Endothelial cell of umbilical vein (primary cell): ENCODE results near the gene STAB1. TPM values are rescaled to one million over a fixed set of nuclear protein-coding genes. Genes with fewer than 3 reads are reported as not detected.

Experiments used
- BruUV-seq: library from RNA; stranded (reverse); fragments of 400-500 nt; replicated peaks from 2 replicates; lab custom pipeline; 2021; lab: Mats Ljungman, UMichigan
- CTCF ChIA-PET: fragments of 300-600, 350-600 bp; sonication (Branson Sonifier 250); formaldehyde crosslinking; loops from one replicate; lab custom pipeline; 2021; ENCODE audit warnings: antibody characterized with exemption, inconsistent platforms; lab: Charles Lee
- POLR2A ChIA-PET: fragments of 300-600, 350-600 bp; sonication (Branson Sonifier 250); formaldehyde crosslinking; loops from one replicate; lab custom pipeline; 2021; ENCODE audit warnings: antibody characterized with exemption, inconsistent platforms; lab: Charles Lee
- DNase-seq: peaks from one replicate; pipeline ENCODE4 v3.0.0-alpha.2; 2011; ENCODE audit warnings: low read depth, low spot score
- FAIRE-seq: peaks from 2 replicates; lab custom pipeline; 2011; peaks lifted over from hg19 to GRCh38; lab: Jason Lieb, UNC
- H2AFZ ChIP-seq: 2 replicates; pipeline ENCODE4 v1.6.0; 2012; ENCODE audit warnings: low read depth, low read length, control low read depth, inconsistent platforms
- H3K27ac ChIP-seq: 2 replicates; pipeline ENCODE4 v1.5.1; 2011; ENCODE audit warnings: low read depth, mild to moderate bottlenecking, control low read depth, low read length, moderate library complexity; ENCODE audit not compliant: insufficient read depth
- H3K27me3 ChIP-seq, 2 experiments: 2 replicates each; pipeline versions ENCODE4 v1.6.0 to v1.6.1; 2011; ENCODE audit warnings: low read length in 2 of 2, mixed read lengths in 1 of 2; ENCODE audit not compliant: control insufficient read depth in 2 of 2, insufficient read depth in 2 of 2
- H3K36me3 ChIP-seq, 2 experiments: 2 replicates in 1 of 2; 3 replicates in 1 of 2; pipeline ENCODE4 v1.5.1; 2011; ENCODE audit warnings: low read length in 2 of 2, mild to moderate bottlenecking in 1 of 2, moderate library complexity in 1 of 2; ENCODE audit not compliant: control insufficient read depth in 2 of 2, insufficient read depth in 2 of 2; ENCODE audit errors: extremely low read depth in 1 of 2
- H3K4me1 ChIP-seq: 3 replicates; pipeline ENCODE4 v1.5.1; 2011; ENCODE audit warnings: mild to moderate bottlenecking, low read length; ENCODE audit not compliant: control insufficient read depth, insufficient read depth; ENCODE audit errors: extremely low read depth
- H3K4me2 ChIP-seq: 2 replicates; pipeline ENCODE4 v1.6.1; 2011; ENCODE audit warnings: low read length, control low read depth, mixed read lengths; ENCODE audit not compliant: insufficient read depth
- H3K4me3 ChIP-seq, 3 experiments: fragments of 200-600 bp in 1 of 3; sonication (generic), shearing (Covaris generic) in 1 of 3; replicated peaks in 1 of 3; 2 replicates each; pipeline ENCODE4 v1.5.1; 2011 to 2016; ENCODE audit warnings: control low read depth in 3 of 3, low read length in 3 of 3, mild to moderate bottlenecking in 2 of 3, inconsistent platforms in 1 of 3, low read depth in 1 of 3, moderate library complexity in 1 of 3; ENCODE audit not compliant: insufficient read depth in 1 of 3
- H3K79me2 ChIP-seq: 2 replicates; pipeline ENCODE4 v1.6.0; 2012; ENCODE audit warnings: low read length, inconsistent platforms; ENCODE audit not compliant: control insufficient read depth, insufficient read depth
- H3K9ac ChIP-seq: replicated peaks from 2 replicates; pipeline ENCODE3; 2011; ENCODE audit warnings: low read length, control low read depth; ENCODE audit not compliant: insufficient read depth; ENCODE audit errors: extremely low read depth
- H3K9me1 ChIP-seq: replicated peaks from 3 replicates; pipeline ENCODE4 v1.6.0; 2011; ENCODE audit warnings: mild to moderate bottlenecking, low read length; ENCODE audit not compliant: control insufficient read depth, insufficient read depth; ENCODE audit errors: extremely low read depth
- H3K9me3 ChIP-seq: replicated peaks from 2 replicates; pipeline ENCODE4 v1.5.1; 2012; ENCODE audit warnings: low read length, inconsistent platforms; ENCODE audit not compliant: control insufficient read depth, insufficient read depth
- H4K20me1 ChIP-seq: replicated peaks from 2 replicates; pipeline ENCODE3; 2011; ENCODE audit warnings: mild to moderate bottlenecking, low read length; ENCODE audit not compliant: control insufficient read depth, insufficient read depth; ENCODE audit errors: extremely low read depth
- CTCF ChIP-seq, 2 donors: IDR thresholded peaks; 1 replicate in 1 of 2; 2 replicates in 1 of 2; pipeline ENCODE4 v1.5.1; 2011; ENCODE audit warnings: low read length in 2 of 2, mild to moderate bottlenecking in 2 of 2, moderate library complexity in 2 of 2, control low read depth in 1 of 2, inconsistent platforms in 1 of 2, low read depth in 1 of 2; ENCODE audit not compliant: insufficient read depth in 1 of 2; ENCODE audit errors: extremely low read depth in 1 of 2
- EZH2 ChIP-seq: IDR thresholded peaks from 2 replicates; pipeline ENCODE4 v1.6.1; 2012; ENCODE audit warnings: borderline replicate concordance, low read depth, mild to moderate bottlenecking, moderate library complexity, low read length, inconsistent platforms; ENCODE audit not compliant: severe bottlenecking
- FOS ChIP-seq: IDR thresholded peaks from 2 replicates; pipeline ENCODE4 v1.6.1; 2011; ENCODE audit warnings: mild to moderate bottlenecking, low read length, moderate library complexity, borderline replicate concordance; ENCODE audit not compliant: insufficient read depth
- JUN ChIP-seq: IDR thresholded peaks from 2 replicates; pipeline ENCODE4 v1.6.1; 2011; ENCODE audit warnings: borderline replicate concordance, low read depth; ENCODE audit not compliant: insufficient read length, insufficient read depth
- MAX ChIP-seq: IDR thresholded peaks from 2 replicates; pipeline ENCODE4 v1.6.1; 2011; ENCODE audit not compliant: insufficient read depth, insufficient read length
- MYC ChIP-seq: IDR thresholded peaks from one replicate; pipeline ENCODE4 v1.6.1; 2011; ENCODE audit warnings: mild to moderate bottlenecking, low read depth, low read length
- POLR2A ChIP-seq: IDR thresholded peaks from 2 replicates; pipeline ENCODE4 v1.6.1; 2012; ENCODE audit warnings: low read depth, mild to moderate bottlenecking, control low read depth, low read length
- POLR2AphosphoS5 ChIP-seq: IDR thresholded peaks from 2 replicates; pipeline ENCODE4 v1.6.1; 2012; ENCODE audit warnings: low read depth, mild to moderate bottlenecking, control low read depth, low read length, moderate library complexity; ENCODE audit not compliant: insufficient read depth
- dilution Hi-C: fragments of 300-500 bp; cut with MboI; formaldehyde crosslinking; loops from one replicate; pipeline ENCODE4 v1.15.0; 2019; ENCODE audit warnings: low sequenced_read_pairs; ENCODE audit not compliant: extremely low pct_ligation_motif_present
- intact Hi-C: fragments of 100-400 bp; cut with micrococcal nuclease; formaldehyde crosslinking; loops from one replicate; pipeline ENCODE4 v1.10.0; 2022
- polyA plus RNA-seq, 4 experiments: library from polyadenylated mRNA; depleted of rRNA in 3 of 4; stranded (reverse) in 3 of 4; unstranded in 1 of 4; fragments of >200 nt; gene quantifications; 2 replicates each; pipeline versions ENCODE4 v1.2.1 to v1.2.3, GENCODE V29; 2011 to 2012; ENCODE audit warnings: missing spikeins in 1 of 4
- total RNA-seq: library from RNA; stranded (reverse); gene quantifications from 2 replicates; pipeline ENCODE4 v1.2.3, GENCODE V29; 2021

STAB1 gene
- total and polyA plus RNA-seq, 2 donors (not counting 3 experiments of a cell fraction or from before 2014, with no cell fraction given) = 369 TPM

GRCh38 chr3:52547143-52547542 is 52.0 kb downstream of the STAB1 start:
- Histone ChIP-seq H3K27me3 (no peaks in the 10 kb centered on the region), H3K4me3 (no peak overlapping the region), H4K20me1 (no peaks in the 10 kb centered on the region), H3K9me1 (no peaks in the 10 kb centered on the region), H3K36me3 (peaks cover 11 to 13% of the 10 kb centered on the region in 2 experiments), H3K4me1 (no peaks in the 10 kb centered on the region), H3K9me3 (no peaks in the 10 kb centered on the region), H3K9ac (no peak overlapping the region), H2AFZ (no peak overlapping the region), H3K27ac (no peak overlapping the region), H3K4me2 (no peak overlapping the region), H3K79me2 (peaks cover 3% of the 10 kb centered on the region)
- dilution Hi-C loops (no loop called here), intact Hi-C loops (no loop called here)
- DNase-seq = no peak
- TF ChIP-seq POLR2A = no peak
- no peak for TF ChIP-seq FOS
- no peak for TF ChIP-seq JUN
- no peak for TF ChIP-seq CTCF (IDR thresholded peaks at IDR 0.05; ENCODE audit: extremely low read depth in 1 of 2, insufficient read depth in 1 of 2, low read depth in 1 of 2, low read length in 2 of 2)
- no peak for TF ChIP-seq MAX
- no peak for FAIRE-seq
- BruUV-seq = no TSS peak
- ChIA-PET POLR2A (no interaction called here), CTCF (no interaction called here)

GRCh38 chr3:52551118-52551517 is 56.0 kb downstream of the STAB1 start:
- Histone ChIP-seq H3K4me2 (no peak overlapping the region), H3K9me1 (no peaks in the 10 kb centered on the region), H4K20me1 (no peaks in the 10 kb centered on the region), H3K79me2 (no peaks in the 10 kb centered on the region), H2AFZ (no peak overlapping the region), H3K9ac (no peak overlapping the region), H3K27ac (no peak overlapping the region), H3K27me3 (no peaks in the 10 kb centered on the region), H3K9me3 (no peaks in the 10 kb centered on the region), H3K4me3 (no peak overlapping the region), H3K4me1 (no peaks in the 10 kb centered on the region), H3K36me3 (peaks cover 24 to 28% of the 10 kb centered on the region in 2 experiments)
- FAIRE-seq = no peak
- no TSS peak for BruUV-seq
- DNase-seq = no peak
- intact Hi-C loops = no loop called here
- POLR2A ChIA-PET = interaction anchor here (0.6 kb wide), 1 partner anchor 112 kb away, joined by 5 read pairs; no protein-coding TSS in a partner anchor
- CTCF ChIA-PET = no interaction called here
- no peak for TF ChIP-seq FOS
- no peak for TF ChIP-seq EZH2
- TF ChIP-seq POLR2A = no peak
- no peak for TF ChIP-seq CTCF (IDR thresholded peaks at IDR 0.05; ENCODE audit: extremely low read depth in 1 of 2, insufficient read depth in 1 of 2, low read depth in 1 of 2, low read length in 2 of 2)
- TF ChIP-seq JUN = no peak
- TF ChIP-seq POLR2AphosphoS5 = no peak
- no peak for TF ChIP-seq MYC
- dilution Hi-C loops = no loop called here
